GM21423 (cell line): ENCODE measurements around the gene CLDN25.
A peak's percentile ranks its signal among the peaks of the same experiment; 100 is the strongest.
"Not testable (repeated sequence)": the region's sequence is repeated elsewhere in the genome, so short reads cannot be mapped to it uniquely, and the experiment has no call there.

Experiments used
- ATAC-seq: cut with Tn5 transposase; IDR thresholded peaks from one replicate; pipeline ENCODE4 v1.9.1; 2021; ENCODE audit warnings: mild to moderate bottlenecking, moderate library complexity; ENCODE audit not compliant: unreplicated experiment

The CLDN25 gene

GRCh38 chr11:113779496-113779895, at the start of gene CLDN25:
Gene CLDN25 (plus strand): TSS chr11:113779796. CDS start chr11:113779796, 0 bp downstream.
- no peak for ATAC-seq

DNA sequence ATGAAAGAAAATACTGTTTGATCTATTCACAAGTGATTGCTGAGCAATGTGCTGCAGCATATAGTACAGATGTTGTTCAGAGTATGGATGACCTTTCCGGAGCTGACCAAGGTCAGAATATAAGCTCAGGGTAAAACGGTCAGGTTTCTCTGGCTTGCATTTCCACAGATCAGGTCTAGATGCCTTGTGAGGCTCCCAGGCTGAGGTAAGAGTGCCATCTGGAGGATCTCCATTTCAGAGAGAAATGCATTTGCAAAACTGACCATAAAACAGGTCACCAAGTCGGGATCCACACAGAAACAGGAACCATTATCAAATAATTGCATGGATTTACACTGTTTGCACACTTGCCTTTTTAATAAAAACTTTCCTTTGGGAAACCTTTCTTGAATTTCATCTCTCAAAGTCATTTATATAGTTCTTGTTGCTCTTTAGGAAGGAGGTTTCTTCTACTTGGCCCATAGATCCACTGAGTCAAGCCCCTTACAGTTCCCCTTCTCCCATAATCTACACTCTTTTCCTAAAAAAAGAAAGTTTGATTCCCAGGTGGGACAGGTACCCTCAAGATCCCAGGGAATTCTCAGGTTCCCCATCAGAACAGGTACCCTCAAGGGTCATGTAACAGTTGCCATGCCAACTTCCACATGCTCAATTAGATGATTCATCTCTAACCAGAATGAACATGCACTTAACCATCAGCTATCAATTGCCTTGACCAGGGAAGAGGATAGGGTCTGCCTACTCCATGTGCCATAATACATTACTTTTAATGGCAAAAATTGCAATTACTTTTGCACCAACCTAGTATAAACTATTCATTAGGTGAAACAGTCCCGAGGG, 48.5 kb upstream of the CLDN25 start:
- ATAC-seq, result no peak

- no peak for ATAC-seq
Measured at GRCh38 chr11:113732092-113732491, 47.5 kb upstream of the CLDN25 start.

GRCh38 chr11:113736323-113736722, 43.3 kb upstream of the CLDN25 start:
- no peak for ATAC-seq

DNA sequence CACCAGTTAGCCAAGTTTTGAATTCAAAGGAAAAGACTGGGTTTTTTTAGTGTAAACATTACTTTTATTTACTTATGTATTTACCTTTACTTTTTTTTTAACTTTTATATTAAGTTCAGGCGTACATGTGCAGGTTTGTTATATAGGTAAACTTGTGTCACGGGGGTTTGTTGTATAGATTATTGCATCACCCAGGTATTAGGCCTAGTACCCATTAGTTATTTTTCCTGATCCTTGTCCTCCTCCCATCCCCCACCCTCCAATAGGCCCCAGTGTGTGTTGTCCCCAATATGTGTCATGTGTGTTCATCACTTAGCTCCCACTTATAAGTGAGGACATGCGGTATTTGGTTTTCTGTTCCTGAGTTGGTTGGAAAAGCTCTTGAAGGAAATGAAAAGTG, 26.7 kb upstream of the CLDN25 start:
- ATAC-seq, result no peak

DNA sequence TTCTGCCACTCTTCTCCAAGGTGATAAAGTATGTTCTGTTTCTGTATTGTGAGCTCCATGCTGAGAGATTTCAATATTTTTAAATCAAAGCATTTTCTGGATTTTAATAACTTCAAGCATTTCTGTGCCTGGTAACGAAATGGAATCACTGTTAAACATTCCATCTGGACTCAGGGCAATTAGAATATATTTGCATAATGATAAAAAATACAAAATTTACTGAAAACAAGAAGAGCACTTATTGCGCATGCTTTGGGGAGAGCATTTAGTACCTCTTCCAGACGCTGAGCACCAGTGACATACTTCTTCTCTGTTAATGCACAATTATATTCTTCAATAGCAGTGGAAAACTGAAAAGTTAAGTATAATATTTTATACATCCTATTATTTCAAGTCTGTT, 19.4 kb upstream of the CLDN25 start:
- ATAC-seq, result no peak

- not testable (repeated sequence) for ATAC-seq
Measured at GRCh38 chr11:113763040-113763439, 16.6 kb upstream of the CLDN25 start.

- no peak for ATAC-seq
Measured at GRCh38 chr11:113764527-113765219, 14.9 kb upstream of the CLDN25 start.

GRCh38 chr11:113771964-113772363, 7.6 kb upstream of the CLDN25 start:
- no peak for ATAC-seq

DNA sequence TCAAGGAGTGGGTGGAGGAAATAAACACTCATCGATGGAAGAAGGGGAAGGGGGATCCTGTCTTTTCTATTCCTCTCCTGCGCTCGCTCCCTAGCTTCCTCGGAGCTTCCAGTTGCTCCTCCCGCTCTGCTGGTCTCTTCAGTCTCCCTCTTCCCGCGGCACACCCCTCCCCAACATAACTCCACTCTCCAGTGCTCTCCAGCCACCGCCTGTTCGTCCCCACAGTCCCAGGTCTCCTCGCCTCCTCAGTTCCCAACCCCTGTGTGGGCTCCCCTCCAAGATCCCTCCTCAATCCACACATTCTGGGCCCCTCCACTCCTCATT, 6.5 kb upstream of the CLDN25 start:
- ATAC-seq, result peak; percentile 9

- peak; percentile 99 for ATAC-seq
Measured at GRCh38 chr11:113773416-113774173, 6.0 kb upstream of the CLDN25 start, which contains the start of gene ZW10. Gene ZW10 (minus strand): TSS chr11:113773692. CDS start chr11:113773666, 26 bp downstream.

GRCh38 chr11:113774174-113774503, 5.5 kb upstream of the CLDN25 start:
- no peak for ATAC-seq

DNA sequence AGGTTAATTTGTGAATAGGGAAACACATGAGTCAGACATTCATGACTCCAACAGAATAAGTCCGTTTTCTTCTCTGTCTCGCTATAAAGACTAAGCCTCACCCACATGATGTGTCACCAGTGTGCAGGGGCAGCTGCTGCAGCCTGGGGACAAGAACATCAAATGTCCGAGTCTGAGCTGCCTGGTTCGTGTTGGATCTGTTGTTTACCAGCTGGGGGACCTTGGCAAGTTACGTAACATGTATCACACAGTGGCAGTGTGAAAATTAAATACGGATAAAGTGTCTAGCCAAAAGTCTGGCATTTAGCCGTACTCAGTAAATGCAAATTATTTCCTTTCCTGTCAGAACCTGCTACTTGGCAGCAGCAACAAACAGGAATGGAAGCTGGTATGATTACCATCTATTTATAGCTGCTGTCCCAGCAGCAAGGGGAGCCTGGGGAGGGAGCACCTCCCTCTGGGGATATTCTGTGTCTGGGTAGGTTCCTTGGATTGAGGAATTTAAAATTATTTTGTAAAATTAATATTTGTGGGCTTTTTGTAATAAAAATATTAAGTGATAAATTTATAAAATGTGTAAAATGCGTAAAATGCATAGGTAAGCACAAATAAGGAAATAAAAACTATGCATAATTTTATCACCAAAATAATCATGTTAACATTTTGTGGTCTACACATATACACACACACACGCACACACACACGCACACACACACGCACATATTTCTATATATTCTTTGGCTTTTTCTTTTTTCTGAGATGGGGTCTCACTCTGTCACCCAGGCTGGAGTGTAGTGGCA, 1.3 kb upstream of the CLDN25 start:
- no peak for ATAC-seq

- no peak for ATAC-seq
Measured at GRCh38 chr11:113781682-113782081, 2.1 kb downstream of the CLDN25 start.

- ATAC-seq, result no peak
Measured at GRCh38 chr11:113782134-113782533, 2.5 kb downstream of the CLDN25 start.

DNA sequence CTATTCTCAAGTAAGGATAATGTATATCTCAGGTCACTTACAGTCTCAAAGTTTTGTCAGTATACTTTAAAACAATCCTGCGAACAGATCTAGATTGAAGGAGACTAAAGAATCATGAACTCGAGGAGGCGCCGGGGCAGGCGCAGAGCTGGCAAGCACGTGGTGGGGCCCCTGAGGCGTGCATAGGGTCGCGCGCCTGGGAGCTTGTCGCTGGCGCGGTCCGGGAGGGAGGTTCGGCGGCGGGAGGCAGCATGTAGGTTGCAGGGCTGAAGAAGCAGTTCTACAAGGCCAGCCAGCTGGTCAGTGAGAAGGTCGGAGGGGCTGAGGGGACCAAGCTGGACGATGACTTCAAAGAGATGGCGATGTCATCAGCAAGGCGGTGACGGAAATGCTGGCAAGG, 9.4 kb downstream of the CLDN25 start:
- ATAC-seq, result not testable (repeated sequence)

DNA sequence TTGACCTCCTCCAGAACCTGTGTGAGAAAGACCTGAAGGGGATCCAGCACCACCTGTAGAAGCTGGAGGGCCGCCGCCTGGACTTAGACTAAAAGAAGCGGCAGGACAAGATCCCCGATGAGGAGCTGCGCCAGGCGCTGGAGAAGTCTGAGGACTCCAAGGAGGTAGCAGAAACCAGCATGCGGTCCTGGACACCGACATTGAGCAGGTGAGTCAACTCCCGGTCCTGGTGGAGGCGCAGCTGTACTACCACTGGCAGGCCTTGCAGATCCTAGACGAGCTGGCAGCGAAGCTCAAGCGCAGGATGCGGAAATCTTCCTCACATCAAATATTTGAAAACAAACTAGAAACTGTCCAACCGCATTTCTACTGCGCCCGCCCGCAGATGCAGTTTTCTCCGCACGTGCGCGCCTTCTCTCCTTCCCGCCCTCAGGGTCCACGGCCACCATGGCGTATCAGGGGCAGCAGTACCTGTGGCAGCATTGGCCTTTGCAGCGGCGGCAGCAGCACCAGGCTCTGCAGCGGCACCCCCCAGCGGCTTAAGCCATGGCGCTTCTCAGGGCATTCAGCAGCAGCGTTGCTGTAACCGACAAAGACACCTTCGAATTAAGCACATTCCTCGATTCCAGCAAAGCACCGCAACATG, 10.2 kb downstream of the CLDN25 start:
- ATAC-seq, result no peak

DNA sequence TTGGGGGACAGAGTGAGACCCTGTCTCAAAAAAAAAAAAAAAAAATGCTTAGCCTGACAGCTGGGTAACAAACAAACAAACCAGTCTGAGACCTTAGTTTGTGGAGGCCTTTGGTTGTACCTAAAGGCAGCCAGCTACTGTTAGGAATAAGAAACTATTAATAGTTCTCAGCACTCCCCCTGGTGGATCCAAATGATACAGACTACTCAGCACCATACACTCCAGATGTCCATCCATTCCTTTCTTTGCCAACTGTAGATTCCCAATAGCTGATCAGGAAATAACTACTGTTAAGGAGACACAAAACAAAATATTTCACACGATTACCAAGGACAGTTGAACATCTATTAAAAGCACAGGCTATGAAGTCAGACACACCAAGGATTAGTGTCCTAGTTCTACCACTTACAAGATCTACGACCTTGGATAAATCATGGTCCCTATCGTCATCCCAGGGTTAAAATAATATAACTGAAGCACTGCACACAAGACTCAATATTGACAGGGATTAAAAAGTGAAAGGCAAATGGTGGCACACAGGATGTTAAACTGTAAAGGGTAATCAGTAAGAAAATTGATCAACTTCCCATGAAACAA, 17.2 kb downstream of the CLDN25 start:
- peak; percentile 79 for ATAC-seq

DNA sequence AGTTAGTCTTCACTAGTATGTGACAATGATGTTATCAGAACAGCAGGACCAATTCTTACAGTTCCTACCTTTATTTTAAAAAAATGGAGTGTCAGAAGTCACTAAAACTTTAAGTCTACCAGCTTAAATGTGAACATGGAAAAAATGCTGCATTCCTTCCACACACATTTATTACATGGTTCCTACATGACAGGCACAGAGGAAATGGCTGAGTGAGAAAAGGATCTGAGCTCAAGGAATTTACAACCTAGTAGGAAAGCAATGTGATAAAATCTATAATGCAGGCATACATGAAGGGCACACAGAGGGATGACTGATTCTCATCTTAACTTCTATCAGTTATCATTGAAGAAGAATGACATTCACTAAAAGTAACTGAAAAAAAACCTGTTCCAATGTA, 23.0 kb downstream of the CLDN25 start:
- ATAC-seq, result no peak

- ATAC-seq, result no peak
Measured at GRCh38 chr11:113805640-113806039, 26.0 kb downstream of the CLDN25 start.
